HG02571 (cell line): Measurements from ENCODE around the gene MEP1A.
"Not testable (repeated sequence)": the region's sequence is repeated elsewhere in the genome, so short reads cannot be mapped to it uniquely, and the experiment has no call there.

Experiments
- ATAC-seq: cut with Tn5 transposase; IDR thresholded peaks from one replicate; pipeline ENCODE4 v1.9.1; 2021; ENCODE audit warnings: mild to moderate bottlenecking, moderate library complexity; ENCODE audit not compliant: unreplicated experiment

The MEP1A gene

GRCh38 chr6:46832816-46833215 is 39.6 kb downstream of the MEP1A start:
- no peak for ATAC-seq

- not testable (repeated sequence) for ATAC-seq
These were observed 41.2 kb downstream of the MEP1A start for GRCh38 chr6:46834257-46834916.

- not testable (repeated sequence) for ATAC-seq
These were observed 41.8 kb downstream of the MEP1A start for GRCh38 chr6:46834991-46835390.

- ATAC-seq, result no peak
These were observed 44.8 kb downstream of the MEP1A start for GRCh38 chr6:46838033-46838432.

- ATAC-seq, result not testable (repeated sequence)
These were observed 49.2 kb downstream of the MEP1A start for GRCh38 chr6:46842252-46842846.

- no peak for ATAC-seq
These were observed 51.9 kb downstream of the MEP1A start for GRCh38 chr6:46845126-46845525.

GRCh38 chr6:46848684-46849360 is 55.6 kb downstream of the MEP1A start:
- peak; percentile 82 for ATAC-seq

GRCh38 chr6:46849361-46849690 is 56.1 kb downstream of the MEP1A start:
- no peak for ATAC-seq

GRCh38 chr6:46850792-46851191 is 57.6 kb downstream of the MEP1A start:
- ATAC-seq, result no peak

GRCh38 chr6:46851576-46851975 is 58.4 kb downstream of the MEP1A start:
- not testable (repeated sequence) for ATAC-seq

GRCh38 chr6:46855966-46856365 is 62.8 kb downstream of the MEP1A start:
- not testable (repeated sequence) for ATAC-seq

GRCh38 chr6:46862381-46862780 is 69.2 kb downstream of the MEP1A start:
- ATAC-seq, result no peak

GRCh38 chr6:46863791-46864190 is 70.6 kb downstream of the MEP1A start:
- no peak for ATAC-seq

GRCh38 chr6:46865221-46865620 is 72.0 kb downstream of the MEP1A start:
- ATAC-seq, result no peak

- no peak for ATAC-seq
These were observed 74.2 kb downstream of the MEP1A start for GRCh38 chr6:46867411-46867810.

- no peak for ATAC-seq
These were observed 82.9 kb downstream of the MEP1A start for GRCh38 chr6:46876126-46876525.

- ATAC-seq, result no peak
These were observed 85.8 kb downstream of the MEP1A start for GRCh38 chr6:46879003-46879402.

- no peak for ATAC-seq
These were observed 89.5 kb downstream of the MEP1A start for GRCh38 chr6:46882645-46883044.

GRCh38 chr6:46888031-46888430 is 94.8 kb downstream of the MEP1A start:
- no peak for ATAC-seq

- ATAC-seq, result no peak
These were observed 95.4 kb downstream of the MEP1A start for GRCh38 chr6:46888578-46888977.
